K562 (cell line): ENCODE measurements around the gene BIRC7.

Experiments
- BRF1 ChIP-seq: IDR thresholded peaks from 3 replicates; pipeline ENCODE4 v1.6.1; 2011; ENCODE audit warnings: borderline replicate concordance, mild to moderate bottlenecking; ENCODE audit not compliant: insufficient read length; ENCODE audit errors: extremely low read depth
- CBX8 ChIP-seq: fragments of 200-600 bp; sonication (generic); IDR thresholded peaks from 2 replicates; pipeline ENCODE4 v1.6.1; 2012; ENCODE audit warnings: borderline replicate concordance, mixed run types, low read depth, mild to moderate bottlenecking, moderate library complexity, mixed read lengths, low read length, control low read depth, inconsistent platforms; ENCODE audit not compliant: poor library complexity, severe bottlenecking; ENCODE audit errors: extremely low read depth
- CHD4 ChIP-seq: fragments of 200-600 bp; sonication (generic); IDR thresholded peaks from 3 replicates; pipeline ENCODE4 v1.6.1; 2012; ENCODE audit warnings: low read depth, mild to moderate bottlenecking, mixed read lengths, low read length, inconsistent platforms; ENCODE audit not compliant: insufficient read depth, insufficient replicate concordance, poor library complexity, severe bottlenecking
- CTCF ChIP-seq, 3 experiments: IDR thresholded peaks in 2 of 3; conservative IDR thresholded peaks in 1 of 3; 2 replicates each; pipeline ENCODE4 v1.5.1; 2011 to 2012; ENCODE audit warnings: low read length in 3 of 3, mild to moderate bottlenecking in 3 of 3, control low read depth in 2 of 3, improper control_type of control experiment in 1 of 3, inconsistent platforms in 1 of 3, low read depth in 1 of 3, mixed read lengths in 1 of 3, moderate library complexity in 1 of 3; ENCODE audit not compliant: insufficient read depth in 2 of 3
- FOXA3 ChIP-seq, 2 experiments: fragments of 450-650 bp in 1 of 2; sonication (generic) in 1 of 2; formaldehyde crosslinking; IDR thresholded peaks in 1 of 2; conservative IDR thresholded peaks in 1 of 2; 2 replicates each; pipeline versions ENCODE4 v1.4.0 to v1.8.0; 2020 to 2022; ENCODE audit warnings: mild to moderate bottlenecking in 2 of 2, missing genetic modification reagents in 1 of 2
- HSF4 ChIP-seq: fragments of 250-450 bp; sonication (Bioruptor Pico); IDR thresholded peaks from 2 replicates; pipeline ENCODE4 v2.1.2; 2022; ENCODE audit warnings: mild to moderate bottlenecking, moderate library complexity, borderline replicate concordance
- KLF1 ChIP-seq: fragments of 450-650 bp; IDR thresholded peaks from 2 replicates; pipeline ENCODE4 v1.6.1; 2016; ENCODE audit warnings: missing genetic modification characterization, missing compliant biosample characterization
- MAFK ChIP-seq: IDR thresholded peaks from 2 replicates; pipeline ENCODE4 v1.6.1; 2011; ENCODE audit warnings: low read length, improper control_type of control experiment
- NFE2 ChIP-seq: IDR thresholded peaks from 2 replicates; pipeline ENCODE4 v1.6.1; 2014; ENCODE audit warnings: antibody characterized with exemption, low read depth
- NFIC ChIP-seq: fragments of 450-650 bp; IDR thresholded peaks from 2 replicates; pipeline ENCODE4 v1.6.1; 2017; ENCODE audit warnings: mild to moderate bottlenecking, inconsistent platforms
- YY1 ChIP-seq, 3 experiments: IDR thresholded peaks; 2 replicates each; pipeline ENCODE4 v1.6.1; 2011; ENCODE audit warnings: low read length in 2 of 3, mild to moderate bottlenecking in 2 of 3, moderate library complexity in 2 of 3, borderline replicate concordance in 1 of 3, control low read depth in 1 of 3, low read depth in 1 of 3; ENCODE audit not compliant: insufficient read depth in 3 of 3, insufficient replicate concordance in 2 of 3, control insufficient read depth in 1 of 3, insufficient read length in 1 of 3; ENCODE audit errors: extremely low read depth in 1 of 3
- ZBTB7A ChIP-seq: IDR thresholded peaks from 2 replicates; pipeline ENCODE4 v1.6.1; 2011; ENCODE audit warnings: low read depth, mild to moderate bottlenecking, low read length, moderate library complexity, borderline replicate concordance; ENCODE audit not compliant: control insufficient read depth
- ZNF609 ChIP-seq: sonication (generic); formaldehyde crosslinking; IDR thresholded peaks from 2 replicates; pipeline ENCODE4 v1.8.1; 2023; ENCODE audit warnings: missing genetic modification reagents, mild to moderate bottlenecking, borderline replicate concordance

- TF ChIP-seq ZBTB7A (no peak), FOXA3 (CRISPR knock-in tag; conservative IDR thresholded peaks at IDR 0.05 in 1 of 2, IDR thresholded peaks at IDR 0.05 in 1 of 2) (no peak), ZNF609 (CRISPR knock-in tag) (no peak), CTCF (IDR thresholded peaks at IDR 0.05 in 2 of 3, conservative IDR thresholded peaks at IDR 0.05 in 1 of 3; ENCODE audit: insufficient read depth in 2 of 3, low read depth in 1 of 3, low read length in 3 of 3) (no peak), CHD4 (no peak), BRF1 (no peak), YY1 (IDR thresholded peaks at IDR 0.05; ENCODE audit: borderline replicate concordance in 1 of 3, control insufficient read depth in 1 of 3, extremely low read depth in 1 of 3, insufficient read depth in 3 of 3, insufficient read length in 1 of 3, insufficient replicate concordance in 2 of 3, low read depth in 1 of 3, low read length in 2 of 3) (no peak), MAFK (no peak), CBX8 (no peak), NFE2 (no peak), HSF4 (no peak), KLF1 (tag) (no peak), NFIC (no peak)
These were observed 24.8 kb downstream of the BIRC7 start for GRCh38 chr20:63260521-63260920.
